NCI-H2227 (cell line): ENCODE results near the gene SLC44A3.

Source experiments
- DNase-seq: peaks from one replicate; lab custom pipeline; 2025; ENCODE audit not compliant: unreplicated experiment; lab: John Stamatoyannopoulos, UW

SLC44A3 gene, protein sequence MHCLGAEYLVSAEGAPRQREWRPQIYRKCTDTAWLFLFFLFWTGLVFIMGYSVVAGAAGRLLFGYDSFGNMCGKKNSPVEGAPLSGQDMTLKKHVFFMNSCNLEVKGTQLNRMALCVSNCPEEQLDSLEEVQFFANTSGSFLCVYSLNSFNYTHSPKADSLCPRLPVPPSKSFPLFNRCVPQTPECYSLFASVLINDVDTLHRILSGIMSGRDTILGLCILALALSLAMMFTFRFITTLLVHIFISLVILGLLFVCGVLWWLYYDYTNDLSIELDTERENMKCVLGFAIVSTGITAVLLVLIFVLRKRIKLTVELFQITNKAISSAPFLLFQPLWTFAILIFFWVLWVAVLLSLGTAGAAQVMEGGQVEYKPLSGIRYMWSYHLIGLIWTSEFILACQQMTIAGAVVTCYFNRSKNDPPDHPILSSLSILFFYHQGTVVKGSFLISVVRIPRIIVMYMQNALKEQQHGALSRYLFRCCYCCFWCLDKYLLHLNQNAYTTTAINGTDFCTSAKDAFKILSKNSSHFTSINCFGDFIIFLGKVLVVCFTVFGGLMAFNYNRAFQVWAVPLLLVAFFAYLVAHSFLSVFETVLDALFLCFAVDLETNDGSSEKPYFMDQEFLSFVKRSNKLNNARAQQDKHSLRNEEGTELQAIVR

DNA sequence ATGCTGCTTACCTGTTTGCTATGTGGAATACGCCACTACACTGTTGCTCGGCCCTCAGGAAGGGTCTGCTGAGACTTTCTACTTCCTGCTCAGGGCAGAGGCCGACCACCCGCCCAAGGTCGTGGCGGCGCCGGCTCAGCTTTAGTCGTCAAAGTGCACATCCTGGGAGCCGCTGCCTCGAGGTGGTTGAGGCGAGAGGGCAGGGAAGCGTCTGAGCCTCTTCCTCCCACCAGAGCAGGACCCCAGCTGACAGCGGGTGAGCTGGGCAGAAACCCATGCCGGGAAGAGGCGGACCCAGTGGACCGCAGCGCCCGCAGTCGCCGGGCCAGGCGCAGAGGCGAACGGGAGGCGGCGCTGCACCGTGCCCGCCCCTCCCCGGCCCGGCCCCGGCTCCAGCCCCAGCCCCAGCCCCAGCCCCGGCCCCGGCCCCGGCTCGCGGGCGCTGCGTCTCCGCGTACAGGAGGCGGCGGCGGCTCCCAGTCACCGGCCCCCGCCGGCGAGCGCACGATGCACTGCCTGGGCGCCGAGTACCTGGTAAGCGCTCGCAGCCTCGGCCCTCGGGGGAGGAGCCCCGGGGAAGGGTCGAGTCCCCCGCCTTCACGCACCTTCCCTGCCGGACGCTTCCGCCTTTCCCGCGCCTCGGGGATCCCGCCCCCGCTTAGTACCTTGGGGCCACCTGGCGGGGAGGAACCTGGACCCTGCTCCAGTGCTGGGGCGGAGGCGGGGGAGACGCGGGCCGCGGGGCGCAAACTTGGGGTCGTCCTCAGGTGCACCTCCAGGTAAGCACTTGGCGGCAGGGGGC lies at the start of gene SLC44A3:
SLC44A3 (plus strand) TSS at position 413 of the 802 bp plus-strand sequence; CDS start at position 508, 95 bp downstream.
- DNase-seq: peak; percentile 67

DNA sequence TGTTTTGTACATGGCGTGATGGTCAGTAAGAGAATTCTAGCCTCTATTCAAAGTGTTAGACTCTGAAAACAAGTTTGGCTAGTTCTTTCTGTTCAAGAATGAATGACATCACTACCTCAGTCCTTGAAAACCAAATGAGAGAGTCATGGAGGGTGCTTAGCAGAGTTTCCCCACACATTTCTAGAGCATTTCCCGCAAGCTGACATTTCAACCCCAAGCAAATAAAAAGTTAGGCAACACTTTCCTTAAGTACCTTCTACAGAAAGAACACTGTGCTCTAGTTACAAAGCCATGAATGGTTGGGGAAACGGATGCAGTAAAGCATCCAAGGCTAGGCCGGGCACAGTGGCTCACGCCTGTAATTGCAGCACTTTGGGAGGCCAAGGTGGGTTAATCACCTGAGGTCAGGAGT lies 47.9 kb upstream of the SLC44A3 start:
- DNase-seq: no peak

DNA sequence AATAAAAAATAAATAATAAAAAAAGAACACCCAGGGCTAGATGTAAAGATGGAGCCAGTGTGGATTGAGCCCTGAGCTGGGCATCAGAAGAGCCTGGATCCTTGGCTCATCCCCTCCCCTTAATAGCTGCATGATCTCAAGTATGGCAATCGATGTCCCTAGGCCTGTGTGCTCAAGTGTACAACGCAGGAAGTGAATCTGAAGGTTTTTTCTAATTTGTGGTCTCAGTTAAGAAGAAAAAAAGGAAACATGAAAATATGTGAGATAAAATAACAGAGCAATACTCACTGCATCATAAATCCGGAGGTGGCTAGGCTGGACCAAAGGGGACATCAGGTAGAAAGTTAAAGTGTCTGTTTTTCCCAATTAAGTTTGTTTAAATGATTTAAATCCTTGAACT lies 47.3 kb upstream of the SLC44A3 start:
- DNase-seq: no peak

DNA sequence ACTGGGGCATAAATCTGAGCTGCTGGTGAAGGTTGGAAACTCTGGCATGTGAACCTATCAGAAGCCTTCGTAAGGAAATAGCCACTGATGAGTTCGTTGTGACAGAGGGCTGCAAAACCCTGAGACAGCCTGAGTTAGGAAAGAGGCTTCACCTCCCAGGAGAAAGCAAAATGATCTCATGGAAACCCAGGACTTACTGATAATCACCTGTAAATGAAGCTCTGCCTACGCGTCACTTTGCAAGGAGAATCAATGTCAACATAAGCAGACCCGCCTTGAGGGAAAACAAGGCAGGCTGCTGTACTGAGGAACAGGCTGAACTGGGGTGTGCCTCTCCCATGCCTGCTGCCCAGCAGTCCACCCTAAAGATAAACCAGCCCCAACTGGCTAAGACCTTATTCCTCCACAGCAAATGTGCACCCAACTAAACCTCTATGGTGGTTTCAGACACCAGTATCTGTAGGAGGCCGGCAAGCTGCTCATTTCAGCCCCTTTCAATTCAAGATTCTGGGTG lies 46.8 kb upstream of the SLC44A3 start:
- DNase-seq: no peak

DNA sequence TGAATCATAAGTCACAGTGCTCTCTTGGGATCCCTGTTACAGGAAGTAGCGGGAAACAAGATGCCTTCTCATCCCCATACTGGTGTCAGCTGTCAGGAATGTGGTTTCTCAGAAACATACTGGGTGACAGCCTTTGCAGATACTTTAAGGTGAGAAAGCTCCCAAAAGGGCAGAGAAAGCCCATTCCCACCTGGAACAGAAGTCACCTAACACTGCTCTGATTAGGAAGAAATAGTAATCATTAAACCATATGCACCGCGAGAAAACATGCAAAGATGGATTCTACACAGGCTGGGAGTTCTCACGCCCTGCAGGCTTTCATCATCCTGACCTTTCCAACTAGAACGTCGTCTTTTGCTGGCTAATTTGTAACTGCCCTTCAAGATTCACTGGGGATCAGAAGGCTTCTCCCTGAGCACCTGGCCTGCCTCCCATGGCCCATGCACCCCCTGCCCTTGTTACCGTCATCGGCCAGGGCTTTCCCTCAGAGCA lies 46.2 kb upstream of the SLC44A3 start:
- DNase-seq: no peak

DNA sequence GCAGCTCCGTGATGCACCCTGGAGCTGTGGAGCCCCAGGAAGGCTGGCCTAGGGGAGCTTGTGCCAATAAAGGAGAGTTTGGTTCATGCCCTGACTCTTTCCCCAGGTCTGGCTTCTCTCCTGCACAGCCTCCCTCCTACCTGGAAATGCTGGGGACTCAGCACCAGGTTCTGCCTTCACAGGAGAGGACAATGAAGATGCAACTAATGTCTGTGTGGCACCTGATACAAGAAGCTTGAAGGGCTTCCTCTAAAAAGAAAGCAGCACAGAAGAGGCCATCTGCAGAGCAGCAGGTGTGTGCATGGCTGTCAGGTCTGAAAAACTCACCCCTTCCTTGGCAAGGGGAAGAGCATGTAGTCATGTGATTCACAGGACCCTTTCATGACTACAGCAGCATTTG lies 43.7 kb upstream of the SLC44A3 start:
- DNase-seq: no peak

DNA sequence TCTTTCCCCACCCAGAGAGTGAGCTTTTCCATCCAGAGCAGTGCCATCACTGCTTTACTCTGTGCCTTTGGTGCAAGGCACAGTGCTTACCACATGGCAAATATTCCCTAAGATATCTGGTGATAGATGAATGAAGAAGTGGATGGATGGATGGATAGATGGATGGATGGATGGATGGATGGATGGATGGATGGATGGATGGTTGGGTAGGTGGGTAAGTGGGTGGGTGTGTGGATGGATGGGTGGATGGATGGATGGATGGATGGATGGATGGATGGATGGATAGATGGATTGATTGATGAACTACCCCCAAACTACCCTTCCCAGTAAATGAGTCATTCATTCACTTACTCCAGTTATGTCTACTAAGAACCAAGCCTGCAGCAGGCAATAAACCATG lies 42.9 kb upstream of the SLC44A3 start:
- no peak for DNase-seq

DNA sequence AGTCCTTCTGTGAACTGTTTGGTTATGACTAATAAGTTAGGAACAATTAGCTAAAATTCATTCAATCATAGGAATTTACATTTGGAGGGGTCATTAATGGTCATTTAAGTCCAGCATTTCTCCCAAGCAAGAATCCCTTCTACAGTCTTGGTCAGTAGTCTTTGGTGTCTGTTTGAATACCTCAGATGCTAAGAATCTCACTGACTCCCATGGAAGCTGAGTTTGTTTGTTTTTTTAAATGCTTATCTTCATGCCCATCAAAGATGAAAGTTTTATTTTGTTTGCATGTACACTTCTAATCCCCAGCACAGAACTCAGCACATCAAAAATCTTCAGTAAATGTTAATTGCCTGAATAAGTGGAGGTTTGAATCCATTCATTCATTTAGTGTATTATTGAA lies 41.3 kb upstream of the SLC44A3 start:
- no peak for DNase-seq

DNA sequence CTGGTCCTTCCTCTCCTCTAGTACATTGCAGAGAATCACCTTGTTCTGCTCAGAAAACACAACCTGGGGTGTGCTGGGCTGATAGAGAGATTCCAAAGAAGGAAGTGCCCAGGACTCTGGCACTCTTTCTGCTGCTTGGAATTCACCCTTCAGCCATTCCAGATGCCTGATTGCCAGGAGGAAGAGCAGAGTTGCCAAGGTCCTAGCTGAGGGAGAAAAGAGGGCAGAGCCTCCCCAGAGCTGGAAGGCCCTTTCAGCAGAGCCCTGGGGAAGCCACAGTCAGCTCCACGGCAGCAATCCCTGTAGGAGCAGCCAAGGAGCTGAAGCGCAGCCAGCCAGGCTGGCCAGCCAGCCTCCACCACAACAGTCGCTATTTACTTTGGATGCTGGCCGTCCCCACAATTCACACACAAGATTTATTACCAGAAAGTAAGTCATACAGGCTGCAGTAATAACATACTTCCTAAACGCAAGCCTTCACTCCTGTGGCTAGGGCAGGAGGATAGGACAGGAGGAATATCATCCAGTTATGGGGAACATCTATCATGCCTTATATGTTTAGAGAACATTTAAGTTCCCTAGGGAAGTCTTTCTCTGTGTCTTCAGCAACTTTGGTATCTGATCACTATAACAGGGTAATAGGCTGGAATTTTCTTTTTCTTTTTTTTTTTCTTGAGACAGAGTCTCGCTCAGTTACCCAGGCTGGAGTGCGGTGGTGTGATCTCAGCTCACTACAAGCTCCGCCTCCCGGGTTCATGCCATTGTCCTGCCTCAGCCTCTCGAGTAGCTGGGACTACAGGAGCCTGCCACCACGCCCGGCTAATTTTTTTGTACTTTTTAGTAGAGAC lies 36.6 kb upstream of the SLC44A3 start:
- DNase-seq: no peak

DNA sequence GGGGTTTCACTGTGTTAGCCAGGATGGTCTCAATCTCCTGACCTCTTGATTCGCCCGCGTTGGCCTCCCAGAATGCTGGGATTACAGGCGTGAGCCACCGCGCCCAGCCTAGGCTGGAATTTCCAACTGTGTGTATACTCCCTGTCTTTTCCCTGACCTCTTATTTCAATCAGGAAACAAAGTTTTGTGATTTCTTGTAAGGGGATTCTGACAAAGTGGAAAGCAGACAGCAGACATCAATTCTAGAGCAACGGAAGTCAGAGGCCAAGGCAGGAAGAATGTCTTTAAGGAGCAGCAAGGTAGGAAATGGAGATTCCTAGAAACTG lies 36.0 kb upstream of the SLC44A3 start:
- no peak for DNase-seq

DNA sequence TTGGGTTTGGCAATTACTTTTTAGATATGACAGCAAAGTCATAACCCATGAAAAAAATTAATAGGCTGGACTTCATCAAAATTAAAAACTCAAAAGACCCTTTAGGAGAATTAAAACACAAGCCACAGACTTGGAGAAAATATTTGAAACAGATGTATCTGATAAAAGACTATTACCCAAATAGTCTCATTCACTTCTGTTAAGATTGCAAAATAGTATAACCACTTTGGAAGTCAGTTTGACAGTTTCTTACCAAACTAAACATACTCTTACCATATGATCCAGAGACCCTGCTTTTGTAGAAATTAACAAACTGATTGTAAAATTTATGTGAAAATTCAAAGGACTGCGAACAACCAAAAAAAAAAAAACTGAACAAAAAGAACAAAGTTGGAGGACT lies 32.5 kb upstream of the SLC44A3 start:
- DNase-seq: no peak

DNA sequence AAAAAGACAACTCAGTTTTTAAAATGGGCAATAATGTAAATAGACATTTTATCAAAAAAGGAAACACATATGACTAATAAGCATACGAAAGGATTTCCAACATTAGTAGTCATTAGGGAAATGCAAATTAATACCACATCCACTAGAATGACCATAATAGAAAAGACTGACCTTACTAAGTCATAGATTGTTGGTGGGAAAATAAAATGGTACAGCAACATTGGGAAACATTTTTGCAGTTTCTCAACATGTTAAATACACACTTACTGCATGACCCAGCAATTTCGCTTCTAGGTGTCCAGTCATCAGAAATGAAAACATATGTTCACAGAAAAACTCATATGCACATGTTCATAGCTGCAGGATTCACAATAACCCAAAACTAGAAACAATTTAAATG lies 29.9 kb upstream of the SLC44A3 start:
- DNase-seq: no peak

DNA sequence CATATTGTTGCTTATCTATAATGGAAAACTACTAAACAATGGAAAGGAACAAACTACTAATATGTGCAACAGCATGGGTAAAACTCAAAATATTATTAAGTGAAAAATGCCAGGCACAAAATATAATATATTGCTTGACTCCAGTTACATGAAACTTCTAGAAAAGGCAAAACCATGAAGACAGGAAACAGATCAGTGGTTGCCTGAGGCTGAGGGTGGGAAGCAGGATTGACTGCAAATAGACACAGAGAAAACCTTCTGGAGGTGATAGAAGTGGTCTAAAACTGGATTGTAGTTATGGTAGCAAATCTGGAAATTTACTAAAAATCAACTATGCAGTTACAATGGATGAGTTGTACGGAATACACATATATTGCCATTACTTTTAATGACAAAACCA lies 29.5 kb upstream of the SLC44A3 start:
- DNase-seq: no peak

DNA sequence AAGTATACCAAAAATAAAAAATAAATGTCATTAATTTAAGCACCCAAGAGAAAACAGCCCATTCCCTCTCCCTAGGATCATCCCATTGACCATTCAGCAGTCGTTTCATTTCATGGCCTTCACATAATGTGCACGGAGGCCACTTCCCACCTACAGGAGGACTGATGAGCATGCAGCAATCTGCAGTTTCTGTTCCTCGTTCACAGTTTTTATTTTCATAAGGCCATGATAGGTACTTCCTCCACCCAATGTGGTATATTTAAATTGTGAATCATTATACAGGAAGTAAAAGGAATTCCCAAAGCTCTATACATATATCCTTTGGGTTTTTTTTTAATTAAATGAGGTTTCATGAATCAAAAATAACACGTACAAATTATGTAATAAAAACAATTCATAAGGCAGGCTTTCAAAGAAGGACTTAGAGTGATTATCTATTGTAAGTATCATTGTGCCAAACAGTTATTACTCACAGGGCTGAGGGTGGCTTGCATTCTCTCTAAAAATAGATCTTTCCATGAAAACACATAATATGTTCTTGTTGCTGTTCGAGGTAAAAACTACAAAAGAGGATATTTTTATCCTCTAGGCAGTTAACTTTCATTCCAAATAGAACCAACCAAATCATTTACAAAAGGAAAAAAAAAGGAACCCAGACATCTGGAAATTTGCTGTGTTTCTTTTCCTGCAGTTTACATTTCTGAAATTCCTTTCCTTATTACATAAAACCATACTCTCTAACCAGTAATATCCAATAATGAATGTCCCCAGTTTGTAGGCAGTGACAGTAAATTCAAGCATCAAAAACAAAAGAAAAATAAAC lies 27.5 kb upstream of the SLC44A3 start:
- DNase-seq: peak; percentile 26

DNA sequence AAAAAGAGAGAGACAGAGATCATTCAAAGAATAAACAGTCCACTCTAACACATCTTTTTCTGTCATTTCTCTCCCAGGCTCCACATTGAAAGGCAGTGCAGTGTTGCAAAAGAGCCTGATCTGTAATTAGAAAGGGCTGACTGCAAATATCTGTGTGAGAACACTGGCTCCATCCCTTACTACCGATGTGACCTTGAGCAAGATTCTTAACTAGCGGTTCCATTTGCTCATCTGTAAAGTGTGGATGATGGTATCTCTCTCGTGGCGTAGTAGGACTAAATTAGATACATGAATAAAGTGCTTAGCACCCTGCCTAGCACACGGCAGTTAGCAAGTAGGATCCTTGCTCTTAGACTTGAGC lies 26.9 kb upstream of the SLC44A3 start:
- no peak for DNase-seq

DNA sequence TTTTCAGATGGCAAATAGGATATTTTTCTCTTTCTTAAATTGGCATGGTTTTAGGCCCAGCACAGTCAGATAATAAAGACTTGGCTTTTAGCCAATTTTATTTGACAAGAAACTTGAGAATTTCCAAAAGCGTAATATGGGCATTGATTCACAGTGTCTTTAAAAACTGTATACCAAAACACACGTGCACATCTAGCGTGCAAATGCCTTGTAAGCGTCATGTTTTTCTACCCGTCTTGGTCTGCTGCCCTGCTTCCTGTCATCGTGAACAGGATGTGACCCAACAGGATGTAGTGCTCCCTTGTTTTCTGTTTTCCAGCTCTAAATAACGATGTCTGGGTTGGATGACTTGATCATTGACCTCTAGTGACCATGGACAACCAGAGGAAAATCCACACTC lies 24.7 kb upstream of the SLC44A3 start:
- no peak for DNase-seq

DNA sequence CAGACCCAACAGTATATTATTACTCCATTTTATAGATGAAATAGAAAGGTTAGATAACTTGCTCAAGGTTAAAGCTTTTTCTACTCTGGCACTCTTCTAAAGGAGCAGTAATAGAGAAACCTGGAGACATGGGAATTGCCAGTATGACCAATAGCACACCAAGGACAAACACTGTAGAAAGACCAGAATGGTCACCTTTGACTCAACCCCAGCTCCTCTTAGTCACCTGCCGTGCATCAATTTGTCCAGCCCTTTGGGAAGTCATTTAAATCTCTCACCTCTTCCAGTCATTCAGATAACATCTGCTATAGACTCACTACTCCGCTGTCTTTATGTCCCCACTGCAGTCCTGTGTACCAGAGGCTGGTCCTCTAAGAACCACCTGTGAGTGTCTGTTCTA lies 23.9 kb upstream of the SLC44A3 start:
- DNase-seq: no peak

DNA sequence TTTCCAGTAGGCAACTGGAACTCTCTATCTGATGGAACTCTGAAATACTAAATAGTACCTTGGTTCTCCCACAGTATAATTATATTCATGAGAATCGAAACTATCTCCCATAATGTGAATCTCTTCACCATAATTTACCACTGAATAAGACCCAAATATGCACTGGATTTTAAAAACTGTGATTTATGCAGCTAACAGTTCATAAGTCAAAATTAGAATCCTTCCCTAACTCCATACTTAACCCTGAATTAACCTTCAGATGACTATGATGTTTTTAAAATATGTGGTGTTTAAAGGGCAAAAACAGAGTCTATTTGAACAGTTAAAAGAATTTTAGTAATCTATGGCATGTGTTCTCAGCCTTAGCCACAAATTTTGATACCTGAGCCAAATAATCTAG lies 22.9 kb upstream of the SLC44A3 start:
- DNase-seq: no peak

DNA sequence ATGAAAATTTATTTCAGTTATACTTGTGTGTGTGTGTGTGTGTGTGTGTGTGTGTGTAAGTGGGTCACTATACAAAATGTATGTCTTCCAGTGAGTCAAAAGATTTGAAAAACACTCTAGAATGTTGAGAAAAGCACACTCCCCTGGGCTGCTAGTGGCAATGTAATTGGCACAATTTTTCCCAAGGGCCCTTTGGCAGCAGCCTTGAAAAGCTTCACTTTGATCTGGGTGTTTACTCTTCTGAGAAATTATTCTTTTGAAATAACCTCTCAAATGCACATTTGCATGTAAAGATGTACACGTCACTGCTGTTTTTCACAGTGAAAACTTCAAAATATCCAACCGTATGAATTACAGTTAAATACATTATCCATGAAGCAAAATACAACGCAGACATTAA lies 22.1 kb upstream of the SLC44A3 start:
- DNase-seq: no peak

DNA sequence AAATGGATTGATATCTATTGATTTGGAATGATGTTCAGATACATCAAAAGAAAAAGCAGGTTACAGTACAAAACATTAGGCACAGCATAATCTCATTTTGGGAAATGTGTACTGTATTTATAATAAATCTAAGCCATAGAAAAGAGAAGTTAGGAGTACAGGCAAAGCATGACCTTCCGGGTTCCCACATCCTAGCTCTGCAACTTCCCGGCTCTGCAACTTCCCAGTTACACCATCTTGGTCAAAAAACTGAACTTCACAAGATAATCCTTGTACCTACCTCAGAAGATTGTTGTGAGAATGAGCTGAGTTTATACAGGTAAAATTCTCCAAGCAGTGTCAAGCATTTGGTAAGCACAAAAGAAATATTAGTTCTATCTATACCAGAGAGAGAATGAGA lies 21.7 kb upstream of the SLC44A3 start:
- no peak for DNase-seq
